ENCODE results near the gene NUTM2E.
"Not testable (repeated sequence)": the region's sequence is repeated elsewhere in the genome, so short reads cannot be mapped to it uniquely, and the experiment has no call there.

Gene NUTM2E, protein sequence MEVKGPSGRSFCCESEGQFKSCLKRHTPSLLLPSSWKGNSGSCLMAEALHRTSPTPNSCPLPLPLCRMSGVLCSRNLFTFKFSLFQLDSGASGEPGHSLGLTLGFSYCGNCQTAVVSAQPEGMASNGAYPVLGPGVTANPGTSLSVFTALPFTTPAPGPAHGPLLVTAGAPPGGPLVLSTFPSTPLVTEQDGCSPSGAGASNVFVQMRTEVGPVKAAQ (N-terminal part only)

GRCh38 chr10:79826496-79827215 lies at the start of gene NUTM2E:
NUTM2E (plus strand) TSS chr10:79826739; CDS start chr10:79841741, 15,002 bp downstream.
- DNase-seq = peak; percentile 88

GRCh38 chr10:79777997-79778396 lies 48.5 kb upstream of the NUTM2E start:
- not testable (repeated sequence) for DNase-seq

- peak; percentile 83 for DNase-seq
These were observed 47.1 kb upstream of the NUTM2E start for GRCh38 chr10:79779310-79779938.

GRCh38 chr10:79779992-79780391 lies 46.5 kb upstream of the NUTM2E start:
- DNase-seq = not testable (repeated sequence)

DNA sequence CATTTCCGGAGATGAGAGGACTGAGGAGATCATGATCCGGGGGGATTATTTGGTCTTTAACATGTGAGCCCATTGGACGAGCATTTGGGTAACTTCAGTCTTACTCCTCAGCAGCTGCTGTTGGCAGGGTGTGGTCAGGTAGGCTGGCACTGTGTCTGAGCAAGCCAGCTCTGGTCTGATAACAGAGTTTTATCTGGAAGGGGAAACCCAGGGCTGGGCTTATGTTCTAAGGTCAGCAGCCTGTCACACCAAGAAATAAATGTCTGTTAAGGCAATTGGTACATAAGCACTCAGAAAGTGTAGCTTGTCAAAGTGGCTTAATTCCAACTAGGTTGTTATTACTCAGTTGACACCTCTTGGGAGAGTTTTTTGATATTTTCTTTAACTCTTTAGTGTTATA lies 45.0 kb upstream of the NUTM2E start:
- not testable (repeated sequence) for DNase-seq

DNA sequence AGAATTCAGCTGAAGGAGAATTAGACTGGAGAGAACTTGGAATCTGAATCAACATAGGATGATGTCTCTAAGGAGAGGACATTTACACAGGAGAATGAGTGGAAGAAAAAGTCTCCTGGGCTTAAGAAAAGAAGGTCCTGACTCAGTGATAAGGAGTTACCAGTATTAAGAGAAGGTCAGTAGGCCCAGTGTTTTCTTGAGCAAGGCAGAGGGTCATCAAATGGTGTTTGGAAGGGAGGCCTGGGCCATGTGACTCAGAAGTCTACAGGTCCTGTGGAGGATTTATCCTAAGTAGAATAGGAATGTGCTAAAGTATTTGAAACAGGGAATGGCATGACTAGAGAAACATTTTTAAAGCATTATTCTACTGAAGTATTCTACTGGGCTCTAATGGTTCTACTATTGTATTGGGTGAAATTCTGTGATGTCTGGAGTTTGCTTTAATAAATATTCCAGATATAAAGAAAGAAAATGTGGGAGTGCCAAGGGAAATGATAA lies 39.0 kb upstream of the NUTM2E start:
- not testable (repeated sequence) for DNase-seq

DNA sequence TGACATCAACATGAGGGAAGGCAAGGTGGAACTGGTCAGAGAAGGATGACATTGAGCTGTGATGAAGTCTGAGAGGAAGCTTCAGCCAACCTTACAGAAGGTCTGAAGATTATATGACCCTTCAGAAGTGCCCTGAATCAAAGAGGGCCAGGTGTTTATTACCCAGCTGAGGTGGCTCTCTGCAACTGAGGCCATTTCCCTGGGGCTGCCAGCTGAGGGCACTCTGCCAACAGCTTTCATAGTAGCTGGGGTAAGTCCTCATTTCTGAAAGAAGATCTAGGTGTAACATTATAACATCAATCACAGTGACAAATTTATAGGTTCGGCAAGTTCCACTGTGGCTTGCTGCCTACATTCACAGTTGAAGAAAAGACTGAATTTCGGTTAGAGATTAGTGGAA lies 37.2 kb upstream of the NUTM2E start:
- not testable (repeated sequence) for DNase-seq

DNA sequence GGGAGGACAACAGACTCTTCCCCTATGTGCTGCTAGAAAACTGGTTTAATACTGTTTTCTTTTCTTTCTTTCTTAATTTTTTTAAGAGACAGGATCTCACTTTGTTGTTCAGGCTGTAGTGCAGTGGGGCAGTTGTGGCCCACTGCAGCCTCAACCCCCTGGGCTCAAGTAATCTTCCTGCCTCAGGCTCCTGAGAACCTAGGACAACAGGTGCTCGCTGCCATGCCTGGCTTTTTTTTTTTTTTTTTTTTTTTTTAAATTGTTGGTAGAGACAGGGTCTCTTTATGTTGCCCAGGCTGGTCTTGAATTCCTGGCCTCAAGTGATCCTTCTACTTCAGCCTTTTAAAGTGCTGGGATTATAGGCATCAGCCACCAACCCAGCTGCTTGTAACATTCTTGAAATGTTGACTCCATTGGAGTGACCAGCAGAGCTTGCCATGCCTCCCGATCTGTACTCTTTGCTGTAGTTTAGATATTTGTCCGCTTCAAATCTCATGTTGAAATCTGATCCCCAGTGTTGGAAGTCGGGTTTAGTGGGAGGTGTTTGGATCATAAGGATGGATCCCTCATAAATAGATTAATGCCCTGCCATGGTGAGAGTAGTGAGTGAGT lies 34.5 kb upstream of the NUTM2E start:
- not testable (repeated sequence) for DNase-seq

DNA sequence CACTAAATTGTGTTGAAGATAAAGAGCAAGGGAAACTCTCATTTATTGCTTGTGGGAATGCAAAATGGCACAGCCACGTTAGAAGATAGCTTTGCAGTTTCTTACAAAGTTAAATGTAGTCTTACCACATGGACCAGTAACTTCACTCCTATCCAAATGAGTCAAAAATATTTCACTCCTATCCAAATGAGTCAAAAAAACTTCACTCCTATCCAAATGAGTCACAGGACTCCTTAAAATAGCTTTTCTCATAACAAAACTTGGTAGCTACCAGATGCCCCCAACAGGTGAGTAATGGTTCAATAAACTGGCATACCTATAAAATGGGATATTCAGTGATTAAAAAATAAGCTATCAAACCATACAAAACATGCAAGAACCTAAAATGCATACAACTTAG lies 27.2 kb upstream of the NUTM2E start:
- not testable (repeated sequence) for DNase-seq

GRCh38 chr10:79805857-79806256 lies 20.7 kb upstream of the NUTM2E start:
- not testable (repeated sequence) for DNase-seq

GRCh38 chr10:79811895-79812294 lies 14.6 kb upstream of the NUTM2E start:
- not testable (repeated sequence) for DNase-seq

DNA sequence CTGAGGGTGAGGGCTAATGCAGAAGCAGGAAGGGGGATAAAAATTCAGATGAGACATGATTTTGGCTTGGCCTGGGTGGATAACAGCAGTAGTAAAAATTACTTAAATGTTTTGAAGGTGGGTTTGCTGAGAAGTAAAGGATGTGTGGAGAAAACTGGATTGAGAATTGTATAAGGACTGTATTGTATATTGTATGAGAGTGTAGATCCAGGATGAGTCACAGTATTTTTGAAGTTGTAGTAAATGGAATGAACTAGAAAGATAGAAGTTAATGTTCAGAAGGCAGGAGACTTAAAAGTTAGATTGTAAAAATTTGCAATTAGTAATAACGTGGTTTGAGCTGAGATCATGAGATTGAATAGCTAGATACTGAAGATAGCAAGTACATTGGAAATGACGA lies 10.2 kb upstream of the NUTM2E start:
- not testable (repeated sequence) for DNase-seq

DNA sequence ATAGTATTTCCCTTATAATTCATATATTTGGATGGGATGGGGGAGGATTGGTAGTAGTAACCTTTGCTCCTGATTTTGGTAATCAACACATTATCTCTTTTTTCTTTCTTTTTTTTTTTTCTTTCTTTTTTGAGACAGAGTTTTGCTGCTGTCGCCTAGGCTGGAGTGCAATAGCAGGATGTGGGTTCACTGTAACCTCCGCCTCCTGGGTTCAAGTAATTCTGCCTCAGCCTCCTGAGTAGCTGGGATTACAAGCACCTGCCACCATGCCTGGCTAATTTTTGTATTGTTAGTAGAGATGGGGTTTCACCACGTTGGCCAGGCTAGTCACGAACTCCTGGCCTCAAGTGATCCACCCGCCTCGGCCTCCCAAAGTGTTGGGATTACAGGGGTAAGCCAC lies 3.2 kb upstream of the NUTM2E start:
- DNase-seq = not testable (repeated sequence)

DNA sequence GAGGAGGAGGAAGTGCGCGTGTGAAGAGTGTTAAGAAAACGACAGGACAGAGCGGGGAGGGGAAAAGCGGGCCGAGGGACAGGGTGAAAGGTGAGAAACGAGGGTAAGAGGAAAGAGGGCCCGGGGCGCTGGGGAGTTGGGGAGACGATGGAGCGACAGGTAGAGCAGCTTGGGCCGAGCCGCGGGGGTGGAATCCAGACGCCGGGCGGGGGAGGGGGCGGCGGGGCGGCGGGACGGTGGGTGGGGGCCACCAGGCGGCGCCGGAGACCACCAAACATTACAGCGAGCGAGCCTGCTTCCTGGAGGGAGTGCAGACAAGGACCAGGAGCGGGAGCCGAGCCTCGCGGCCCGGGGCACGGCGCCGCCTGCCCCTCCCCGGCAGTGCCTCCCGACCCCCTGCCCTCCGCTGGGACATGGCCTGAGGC lies 940 bp upstream of the NUTM2E start:
- DNase-seq = peak; percentile 61

DNA sequence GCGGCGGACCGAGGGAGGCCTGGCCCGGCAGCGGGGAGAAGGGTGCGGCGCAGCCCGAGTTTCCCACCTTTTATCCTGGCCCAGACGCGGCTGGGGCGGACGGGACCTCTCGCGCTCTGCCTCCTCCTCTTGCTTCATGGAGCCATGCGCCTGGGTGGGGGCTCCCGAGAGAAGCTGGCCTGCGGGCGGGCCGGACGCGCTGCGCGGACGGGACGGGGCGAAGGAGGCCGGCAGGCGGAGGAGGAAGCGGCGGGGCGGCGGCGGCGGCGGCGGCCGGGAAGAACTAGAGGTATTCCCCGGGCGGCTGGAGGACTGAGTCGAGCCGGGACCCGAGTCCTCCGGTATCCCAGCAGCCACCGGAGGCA lies 426 bp upstream of the NUTM2E start:
- DNase-seq = peak; percentile 52

GRCh38 chr10:79833833-79834232 lies 7.3 kb downstream of the NUTM2E start:
- not testable (repeated sequence) for DNase-seq

DNA sequence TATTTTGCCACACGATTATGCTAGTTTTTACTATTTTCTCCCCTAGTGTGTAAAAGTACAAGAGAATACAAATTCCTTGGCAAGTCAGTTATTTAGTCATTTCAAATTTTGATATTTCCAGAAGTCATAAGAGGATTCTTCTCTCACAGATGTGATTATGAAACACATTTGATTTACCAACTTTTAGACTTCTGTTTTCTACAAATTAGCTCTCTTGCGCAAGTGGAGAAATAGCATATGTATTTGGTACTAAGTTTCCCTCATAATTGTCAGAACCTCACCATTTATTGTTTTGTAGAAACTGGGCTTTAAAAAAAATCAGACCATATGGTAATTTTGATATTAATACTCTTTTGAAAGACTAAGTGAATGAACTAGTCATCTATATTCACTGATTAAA lies 9.4 kb downstream of the NUTM2E start:
- DNase-seq = not testable (repeated sequence)

DNA sequence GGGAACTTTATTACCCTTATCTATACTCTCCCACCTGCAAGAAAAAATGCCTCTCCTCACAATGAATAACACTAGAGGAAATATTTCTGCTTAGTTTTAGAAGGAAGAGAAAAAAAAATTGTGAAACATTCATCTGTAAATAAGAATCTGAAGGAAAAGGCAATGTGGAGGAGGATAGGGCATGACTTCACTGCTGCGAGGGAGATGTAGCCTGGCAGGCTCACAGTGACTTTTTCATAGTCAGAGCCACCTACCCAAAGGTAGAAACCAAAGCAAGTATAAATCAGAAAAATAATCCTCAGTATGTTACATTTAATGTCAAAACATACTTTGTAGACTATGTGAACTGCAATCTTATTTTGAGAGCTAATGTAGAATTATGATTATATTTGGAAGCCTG lies 10.4 kb downstream of the NUTM2E start:
- DNase-seq = not testable (repeated sequence)

DNA sequence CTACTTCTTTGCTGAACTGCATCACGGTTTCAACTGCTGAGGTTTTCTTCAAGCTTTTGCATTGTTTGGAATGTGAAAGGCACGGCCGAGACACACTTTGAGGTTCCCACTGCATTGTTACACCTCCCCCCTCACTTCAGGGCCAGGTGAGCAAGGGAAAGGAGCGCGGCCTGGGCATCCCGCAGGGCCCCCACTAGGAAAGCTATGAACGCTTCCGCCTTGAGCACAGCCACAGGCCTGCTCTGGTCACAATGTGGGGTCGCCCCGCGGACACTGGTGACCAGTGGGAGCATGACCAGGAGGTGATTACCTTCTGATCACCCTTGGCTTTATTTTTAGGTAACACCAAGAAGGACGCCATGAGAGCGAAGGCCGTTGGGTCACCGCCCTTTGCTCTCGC lies 11.9 kb downstream of the NUTM2E start:
- DNase-seq = not testable (repeated sequence)

GRCh38 chr10:79853191-79853854 lies 26.8 kb downstream of the NUTM2E start:
- not testable (repeated sequence) for DNase-seq

DNA sequence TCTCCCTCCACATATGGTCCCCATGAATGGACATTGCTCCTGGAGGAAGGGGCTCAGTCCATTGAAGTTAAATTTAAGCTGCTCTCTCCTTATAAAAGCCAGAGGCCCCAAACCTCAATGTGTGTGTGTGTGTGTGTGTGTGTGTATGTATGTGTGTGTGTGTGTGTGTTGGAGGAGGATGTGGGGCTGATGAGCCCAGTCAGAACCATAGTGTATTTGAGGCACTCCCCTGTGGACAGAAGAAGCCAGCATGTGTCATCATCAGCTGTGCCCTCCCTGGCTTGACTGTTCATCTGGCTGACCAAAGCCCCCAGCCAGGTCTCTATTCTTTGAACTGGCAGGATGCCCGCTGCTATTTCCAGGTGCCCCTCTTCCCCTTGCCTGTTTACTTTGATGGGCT lies 35.7 kb downstream of the NUTM2E start:
- DNase-seq = not testable (repeated sequence)

DNA sequence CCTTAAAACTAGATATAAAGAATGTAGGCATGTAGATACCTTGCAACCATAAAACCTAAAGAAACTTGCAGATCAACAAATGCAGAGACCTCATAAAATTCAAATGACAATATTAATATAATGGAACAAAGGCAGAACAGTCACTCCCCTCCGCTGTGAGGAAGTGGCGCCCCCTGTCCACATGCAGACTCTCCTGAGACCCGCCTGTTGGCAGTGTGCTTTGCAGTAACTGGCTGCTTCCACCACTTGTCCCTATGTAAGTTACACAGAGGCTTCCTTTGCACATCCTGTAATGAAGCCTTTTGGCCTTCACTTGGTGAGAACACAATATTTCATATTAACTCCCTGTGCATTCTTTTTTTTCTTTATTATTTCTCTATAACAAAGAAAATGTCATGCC lies 36.3 kb downstream of the NUTM2E start:
- DNase-seq = not testable (repeated sequence)
